Superior temporal gyrus (tissue), 1 donor: ENCODE results near the gene PEAR1.
A peak's percentile ranks its signal among the peaks of the same experiment; 100 is the strongest.

Experiments used
- DNase-seq: peaks from one replicate; pipeline ENCODE4 v3.0.0-alpha.2; 2016; ENCODE audit errors: extremely low spot score

PEAR1 gene

GRCh38 chr1:156881663-156882062 is 11.9 kb upstream of the PEAR1 start:
- DNase-seq = no peak

GRCh38 chr1:156882543-156882942 is 11.0 kb upstream of the PEAR1 start:
- no peak for DNase-seq

GRCh38 chr1:156883919-156884318 is 9.6 kb upstream of the PEAR1 start:
- no peak for DNase-seq

GRCh38 chr1:156884560-156885184 is 8.8 kb upstream of the PEAR1 start:
- no peak for DNase-seq

GRCh38 chr1:156885314-156885713 is 8.2 kb upstream of the PEAR1 start:
- DNase-seq = no peak

- no peak for DNase-seq
These were observed 7.6 kb upstream of the PEAR1 start for GRCh38 chr1:156885880-156886355.

- DNase-seq = no peak
These were observed 6.8 kb upstream of the PEAR1 start for GRCh38 chr1:156886583-156887281.

- DNase-seq = no peak
These were observed 6.2 kb upstream of the PEAR1 start for GRCh38 chr1:156887317-156887716.

- DNase-seq = no peak
These were observed 5.8 kb upstream of the PEAR1 start for GRCh38 chr1:156887734-156888133.

- peak; percentile 93 for DNase-seq
These were observed 3.5 kb upstream of the PEAR1 start for GRCh38 chr1:156889802-156890580.

GRCh38 chr1:156892190-156893047 is 1.1 kb upstream of the PEAR1 start:
- DNase-seq = peak; percentile 81

GRCh38 chr1:156894001-156894400 is 483 bp downstream of the PEAR1 start:
- DNase-seq = no peak

- DNase-seq = no peak
These were observed 1.4 kb downstream of the PEAR1 start for GRCh38 chr1:156894711-156895454.

GRCh38 chr1:156895455-156895812 is 1.9 kb downstream of the PEAR1 start:
- no peak for DNase-seq

- DNase-seq = no peak
These were observed 2.4 kb downstream of the PEAR1 start for GRCh38 chr1:156895927-156896326.

GRCh38 chr1:156896490-156897033 is 3.0 kb downstream of the PEAR1 start:
- DNase-seq = no peak

- no peak for DNase-seq
These were observed 3.7 kb downstream of the PEAR1 start for GRCh38 chr1:156897078-156897825.

GRCh38 chr1:156898161-156898566 is 4.6 kb downstream of the PEAR1 start:
- DNase-seq = no peak

GRCh38 chr1:156898971-156899664 is 5.6 kb downstream of the PEAR1 start:
- no peak for DNase-seq
